Measurements from ENCODE around the gene ARL6. TPM values are rescaled to one million over a fixed set of nuclear protein-coding genes. Genes with fewer than 3 reads are reported as not detected.
A peak's percentile ranks its signal among the peaks of the same experiment; 100 is the strongest.

ARL6 gene
- total RNA-seq, 1 donor from 2014 or later, result 6.0 TPM

DNA sequence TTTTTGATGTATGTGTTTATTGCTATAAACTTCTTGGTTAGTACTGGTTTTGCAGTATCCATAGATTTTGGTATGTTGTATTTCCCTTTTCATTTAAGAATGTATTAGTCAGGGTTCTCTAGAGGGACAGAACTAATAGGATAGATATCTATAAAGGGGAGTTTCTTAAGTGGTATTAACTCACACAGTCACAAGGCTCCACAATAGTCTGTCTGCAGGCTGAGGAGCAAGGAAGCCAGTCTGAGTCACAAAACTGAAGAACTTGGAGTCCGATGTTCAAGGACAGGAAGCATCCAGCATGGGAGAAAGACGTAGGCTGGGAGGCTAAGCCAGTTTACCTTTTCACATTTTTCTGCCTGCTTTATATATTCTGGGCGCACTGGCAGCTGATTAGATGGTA lies 8.4 kb downstream of the ARL6 start:
- Mint-ChIP-seq H3K4me1 (ENCODE audit: unreplicated experiment) (no peaks in the 10 kb centered on the region), H3K27me3 (no peaks in the 10 kb centered on the region), H3K36me3 (peaks cover 44% of the 10 kb centered on the region), H3K9me3 (peaks cover 6% of the 10 kb centered on the region), H3K27ac (no peak overlapping the region), H3K4me3 (no peak overlapping the region)
- no peak for DNase-seq (ENCODE audit: extremely low spot score, unreplicated experiment)
- TF ChIP-seq, protein P1, sequence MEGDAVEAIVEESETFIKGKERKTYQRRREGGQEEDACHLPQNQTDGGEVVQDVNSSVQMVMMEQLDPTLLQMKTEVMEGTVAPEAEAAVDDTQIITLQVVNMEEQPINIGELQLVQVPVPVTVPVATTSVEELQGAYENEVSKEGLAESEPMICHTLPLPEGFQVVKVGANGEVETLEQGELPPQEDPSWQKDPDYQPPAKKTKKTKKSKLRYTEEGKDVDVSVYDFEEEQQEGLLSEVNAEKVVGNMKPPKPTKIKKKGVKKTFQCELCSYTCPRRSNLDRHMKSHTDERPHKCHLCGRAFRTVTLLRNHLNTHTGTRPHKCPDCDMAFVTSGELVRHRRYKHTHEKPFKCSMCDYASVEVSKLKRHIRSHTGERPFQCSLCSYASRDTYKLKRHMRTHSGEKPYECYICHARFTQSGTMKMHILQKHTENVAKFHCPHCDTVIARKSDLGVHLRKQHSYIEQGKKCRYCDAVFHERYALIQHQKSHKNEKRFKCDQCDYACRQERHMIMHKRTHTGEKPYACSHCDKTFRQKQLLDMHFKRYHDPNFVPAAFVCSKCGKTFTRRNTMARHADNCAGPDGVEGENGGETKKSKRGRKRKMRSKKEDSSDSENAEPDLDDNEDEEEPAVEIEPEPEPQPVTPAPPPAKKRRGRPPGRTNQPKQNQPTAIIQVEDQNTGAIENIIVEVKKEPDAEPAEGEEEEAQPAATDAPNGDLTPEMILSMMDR (conservative IDR thresholded peaks at IDR 0.05), result no peak

- TF ChIP-seq, protein P1 (conservative IDR thresholded peaks at IDR 0.05), result no peak
- H3K36me3 Mint-ChIP-seq, result peaks cover 18% of the 10 kb centered on the region
- H3K4me1 Mint-ChIP-seq (ENCODE audit: unreplicated experiment), result no peaks in the 10 kb centered on the region
- H3K9me3 Mint-ChIP-seq, result no peaks in the 10 kb centered on the region
- no peaks in the 10 kb centered on the region for H3K27me3 Mint-ChIP-seq
- DNase-seq (ENCODE audit: extremely low spot score, unreplicated experiment), result no peak
- H3K4me3 Mint-ChIP-seq, result no peak overlapping the region
- H3K27ac Mint-ChIP-seq, result no peak overlapping the region
Measured at GRCh38 chr3:97778152-97778551, 13.6 kb downstream of the ARL6 start.

GRCh38 chr3:97793420-97794019 lies 29.0 kb downstream of the ARL6 start:
- DNase-seq (ENCODE audit: extremely low spot score, unreplicated experiment), result no peak

GRCh38 chr3:97795951-97796350 lies 31.4 kb downstream of the ARL6 start:
- no peak for DNase-seq (ENCODE audit: extremely low spot score, unreplicated experiment)
- Mint-ChIP-seq H3K27me3 (no peaks in the 10 kb centered on the region), H3K27ac (no peak overlapping the region), H3K4me1 (ENCODE audit: unreplicated experiment) (no peaks in the 10 kb centered on the region), H3K4me3 (no peak overlapping the region), H3K9me3 (no peaks in the 10 kb centered on the region), H3K36me3 (no peaks in the 10 kb centered on the region)
- TF ChIP-seq, protein P1 (conservative IDR thresholded peaks at IDR 0.05), result no peak

More at GRCh38 chr3:97793420-97794019, 29.0 kb downstream of the ARL6 start:
- Mint-ChIP-seq H3K27ac (no peak overlapping the region), H3K4me1 (ENCODE audit: unreplicated experiment) (no peaks in the 10 kb centered on the region), H3K27me3 (no peaks in the 10 kb centered on the region), H3K36me3 (no peaks in the 10 kb centered on the region), H3K9me3 (no peaks in the 10 kb centered on the region), H3K4me3 (no peak overlapping the region)
- TF ChIP-seq, protein P1 (conservative IDR thresholded peaks at IDR 0.05), result peak; percentile 87

- DNase-seq (ENCODE audit: extremely low spot score, unreplicated experiment), result no peak
- no peak overlapping the region for H3K27ac Mint-ChIP-seq
- no peaks in the 10 kb centered on the region for H3K9me3 Mint-ChIP-seq
- no peak overlapping the region for H3K4me3 Mint-ChIP-seq
- no peaks in the 10 kb centered on the region for H3K36me3 Mint-ChIP-seq
- TF ChIP-seq, protein P1 (conservative IDR thresholded peaks at IDR 0.05), result no peak
- peaks cover 4% of the 10 kb centered on the region for H3K27me3 Mint-ChIP-seq
- no peaks in the 10 kb centered on the region for H3K4me1 Mint-ChIP-seq (ENCODE audit: unreplicated experiment)
Measured at GRCh38 chr3:97804471-97804870, 39.9 kb downstream of the ARL6 start.

Measured in type B pancreatic cell (in vitro differentiated cells).